ENCODE data around the gene CHCHD10.
"Not testable (repeated sequence)": the region's sequence is repeated elsewhere in the genome, so short reads cannot be mapped to it uniquely, and the experiment has no call there.

Gene CHCHD10

DNA sequence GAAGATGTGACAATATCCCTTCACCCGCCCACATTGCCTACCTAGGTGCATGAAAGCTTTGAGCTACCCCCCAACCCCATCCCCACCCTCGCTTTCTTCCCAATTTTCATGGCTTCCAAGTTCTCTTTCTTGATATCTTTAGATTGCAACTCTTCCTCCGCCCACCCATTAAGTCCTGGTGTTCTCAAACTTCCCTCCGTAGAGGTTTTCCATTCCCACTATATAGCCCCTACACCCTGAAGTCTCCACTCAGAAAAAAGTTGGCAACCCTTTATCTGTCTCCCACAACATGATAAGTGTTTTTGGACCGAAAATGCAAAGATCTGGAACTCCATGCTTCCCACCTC lies 17.4 kb downstream of the CHCHD10 start:
- no peak for DNase-seq (ENCODE audit: low read depth in 2 of 2)

DNA sequence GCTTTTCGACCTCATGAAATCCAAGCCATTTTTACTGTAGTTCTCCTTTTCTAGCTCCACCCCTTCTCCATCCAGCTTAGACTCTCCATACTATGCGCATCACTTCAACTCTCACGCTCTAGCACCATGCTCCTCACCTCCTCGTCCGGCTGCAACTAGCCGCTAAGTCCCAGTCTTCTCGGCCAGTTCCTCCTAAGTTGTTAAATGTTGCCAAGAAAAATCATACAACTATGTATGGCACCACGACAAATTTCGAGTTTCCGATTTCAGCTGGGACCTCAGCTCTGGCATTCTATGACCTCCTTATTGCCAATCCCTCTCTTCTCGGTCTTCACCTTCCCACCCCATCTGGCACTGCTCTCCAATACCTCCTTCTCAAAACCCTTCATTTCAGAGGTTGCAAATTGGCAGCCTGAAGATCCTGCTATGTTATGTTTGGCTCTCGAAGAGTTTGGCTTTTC lies 17.9 kb downstream of the CHCHD10 start:
- no peak for DNase-seq (ENCODE audit: low read depth in 2 of 2)

DNA sequence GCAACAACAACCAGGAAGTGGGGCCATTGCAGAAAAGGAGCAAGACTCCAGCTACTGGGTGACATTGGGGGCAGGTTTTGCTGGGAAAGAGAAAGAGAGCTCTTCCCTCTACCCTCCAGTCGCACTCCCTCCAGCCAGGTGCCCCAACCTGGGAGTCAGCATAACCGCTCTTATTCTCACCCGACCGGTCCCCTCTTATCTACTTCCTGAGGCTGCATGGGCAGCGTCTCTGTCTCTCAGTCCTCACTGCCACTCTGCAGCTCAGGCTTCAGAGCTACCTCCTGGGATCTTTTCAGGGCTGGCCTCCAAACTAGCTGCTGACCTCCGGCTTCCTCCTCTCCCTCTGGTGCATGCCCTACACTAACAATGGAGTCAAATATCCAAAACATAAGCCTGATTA lies 22.0 kb downstream of the CHCHD10 start:
- no peak for DNase-seq (ENCODE audit: low read depth in 2 of 2)

DNA sequence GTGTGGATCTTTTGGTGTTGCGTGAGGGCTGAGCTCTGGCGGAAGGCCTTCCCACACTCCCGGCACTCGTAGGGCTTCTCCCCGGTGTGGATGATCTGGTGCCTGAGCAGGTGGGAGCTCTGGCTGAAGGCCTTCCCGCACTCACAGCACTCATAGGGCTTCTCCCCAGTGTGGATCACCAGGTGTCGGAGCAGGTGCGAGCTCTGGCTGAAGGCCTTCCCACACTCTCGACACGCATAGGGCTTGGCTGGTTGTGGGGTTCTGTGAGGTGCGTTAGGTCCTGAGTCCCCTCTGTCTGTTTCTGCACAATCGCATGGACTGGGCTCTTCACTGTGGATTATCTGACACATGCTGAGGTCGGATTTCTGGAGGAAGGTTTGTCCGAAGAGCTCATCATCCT lies 23.3 kb downstream of the CHCHD10 start:
- no peak for DNase-seq (ENCODE audit: low read depth in 2 of 2)

DNA sequence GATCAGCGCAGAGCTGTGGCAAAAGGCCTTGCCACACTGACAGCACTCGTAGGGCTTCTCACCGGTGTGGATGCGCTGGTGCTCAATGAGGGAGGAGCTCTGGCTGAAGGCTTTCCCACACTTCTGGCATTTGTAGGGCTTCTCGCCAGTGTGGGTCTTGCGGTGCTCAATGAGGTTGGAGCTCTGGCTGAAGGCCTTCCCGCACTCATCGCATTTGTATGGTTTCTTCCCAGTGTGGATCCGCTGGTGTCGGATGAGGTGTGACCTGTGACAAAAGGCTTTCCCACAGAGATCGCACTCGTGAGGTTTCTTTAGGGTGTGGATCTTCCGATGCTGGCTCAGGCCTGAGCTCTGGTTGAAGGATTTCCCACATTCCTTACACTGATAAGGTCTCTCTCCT lies 23.8 kb downstream of the CHCHD10 start:
- DNase-seq (ENCODE audit: low read depth in 2 of 2), result no peak

DNA sequence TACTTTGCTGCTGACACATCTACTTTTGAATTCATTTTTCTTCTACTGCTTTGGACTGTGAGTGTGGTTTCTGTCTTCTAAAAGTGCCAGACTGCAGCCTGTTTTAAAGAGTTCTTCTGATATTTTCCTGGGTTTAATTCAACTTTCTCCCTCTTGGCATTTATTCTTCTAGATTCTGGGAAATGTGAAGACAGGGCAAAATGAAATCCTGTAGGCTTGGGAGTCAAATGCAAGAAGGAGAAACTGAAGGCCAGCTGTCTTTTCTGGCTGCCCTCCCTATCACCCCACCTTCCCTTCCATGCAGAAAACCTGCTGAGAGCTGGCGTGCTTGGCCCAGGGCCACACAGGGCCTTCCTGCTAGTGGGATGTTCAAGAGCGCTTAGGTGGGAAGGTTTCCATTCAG lies 24.5 kb downstream of the CHCHD10 start:
- no peak for DNase-seq (ENCODE audit: low read depth in 2 of 2)

DNA sequence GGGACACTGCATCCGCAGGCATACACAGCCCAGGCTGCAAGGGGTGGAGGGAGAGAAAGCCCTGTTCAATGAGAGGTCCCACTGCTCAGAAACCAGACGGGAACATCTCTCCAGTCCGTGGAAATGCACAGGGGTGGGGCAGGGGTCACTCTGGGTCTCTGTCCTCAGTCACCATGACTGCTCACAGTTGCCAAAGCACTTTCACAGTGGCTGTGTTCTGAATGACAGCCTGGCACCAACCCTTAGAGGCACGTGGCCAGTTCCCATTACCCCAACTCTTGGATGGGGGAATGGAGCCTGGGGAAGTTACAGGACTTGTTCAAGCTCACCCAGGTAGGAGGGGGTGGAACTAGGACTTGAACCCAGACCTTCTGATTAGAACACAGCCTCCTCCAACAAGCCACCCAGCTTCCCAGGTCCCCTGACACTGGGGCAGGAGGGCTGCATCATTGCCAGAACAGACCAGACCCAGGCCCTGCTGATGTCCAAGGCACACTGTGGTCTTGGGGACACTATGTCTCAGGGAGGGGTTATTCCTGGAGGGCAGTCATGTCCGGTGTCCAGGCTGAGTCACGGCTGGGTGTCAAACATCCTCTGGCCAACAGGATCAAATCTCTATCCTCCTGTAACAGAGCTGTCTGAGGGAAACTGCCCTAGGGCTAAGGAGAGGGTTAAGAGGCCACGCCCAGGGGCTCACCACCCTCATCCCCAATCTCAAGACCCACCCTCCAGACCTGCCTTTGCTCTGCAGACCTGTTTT lies 25.1 kb downstream of the CHCHD10 start:
- no peak for DNase-seq (ENCODE audit: low read depth in 2 of 2)

DNA sequence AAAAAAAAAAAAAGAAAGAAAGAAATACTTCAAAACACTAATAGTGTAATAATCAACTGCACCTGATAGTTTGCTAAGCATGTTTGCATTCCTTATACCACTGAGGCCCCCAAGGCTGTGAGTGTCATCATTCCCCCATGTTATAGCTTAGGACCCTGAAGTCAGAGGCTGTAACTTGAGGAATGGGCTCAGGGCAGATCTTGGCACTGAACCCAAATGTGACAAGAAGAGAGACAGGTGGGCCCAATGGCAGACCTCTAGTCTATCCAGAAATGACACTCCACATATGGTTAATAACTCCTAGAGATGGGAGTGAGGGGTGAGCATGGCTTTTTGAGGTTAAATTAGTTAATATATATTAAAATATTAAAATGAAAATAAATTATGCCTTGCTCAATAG lies 30.1 kb downstream of the CHCHD10 start:
- DNase-seq (ENCODE audit: low read depth in 2 of 2), result no peak

DNA sequence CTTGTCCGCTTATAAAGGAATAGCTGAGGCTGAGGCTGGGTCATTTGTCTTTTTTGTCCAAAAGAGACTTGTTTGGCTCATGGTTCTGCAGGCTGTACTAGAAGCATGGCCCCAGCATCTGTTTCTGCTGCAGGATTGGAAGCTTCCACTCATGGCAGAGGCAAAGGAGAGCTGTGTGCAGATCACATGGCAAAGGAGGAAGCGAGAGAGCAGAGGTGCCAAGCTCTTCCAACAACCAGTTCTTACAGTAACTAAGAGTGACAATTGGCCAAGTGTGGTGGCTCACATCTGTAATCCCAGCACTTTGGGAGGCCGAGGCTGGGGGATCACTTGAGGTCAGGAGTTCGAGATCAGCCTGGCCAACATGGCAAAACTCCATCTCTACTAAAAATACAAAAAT lies 39.7 kb downstream of the CHCHD10 start:
- not testable (repeated sequence) for DNase-seq (ENCODE audit: low read depth in 2 of 2)

DNA sequence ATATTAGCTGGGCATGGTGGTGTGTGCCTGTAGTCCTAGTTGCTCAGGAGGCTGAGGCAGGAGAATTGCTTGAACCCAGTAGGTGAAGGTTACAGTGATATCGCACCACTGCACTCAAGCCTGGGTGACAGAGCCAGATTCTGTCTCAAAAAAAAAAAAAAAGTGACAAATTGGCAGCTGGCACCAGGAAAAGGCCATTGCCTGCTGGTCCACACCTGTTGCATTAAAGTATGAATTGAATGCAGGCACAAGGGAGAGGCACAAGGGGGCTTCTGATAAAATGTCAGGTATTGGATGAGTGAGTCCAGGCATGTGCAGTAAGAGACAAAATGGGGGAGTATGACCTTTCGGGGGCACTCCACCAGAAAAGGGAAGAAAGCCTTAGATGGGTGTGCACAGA lies 45.0 kb downstream of the CHCHD10 start:
- no peak for DNase-seq (ENCODE audit: low read depth in 2 of 2)

DNA sequence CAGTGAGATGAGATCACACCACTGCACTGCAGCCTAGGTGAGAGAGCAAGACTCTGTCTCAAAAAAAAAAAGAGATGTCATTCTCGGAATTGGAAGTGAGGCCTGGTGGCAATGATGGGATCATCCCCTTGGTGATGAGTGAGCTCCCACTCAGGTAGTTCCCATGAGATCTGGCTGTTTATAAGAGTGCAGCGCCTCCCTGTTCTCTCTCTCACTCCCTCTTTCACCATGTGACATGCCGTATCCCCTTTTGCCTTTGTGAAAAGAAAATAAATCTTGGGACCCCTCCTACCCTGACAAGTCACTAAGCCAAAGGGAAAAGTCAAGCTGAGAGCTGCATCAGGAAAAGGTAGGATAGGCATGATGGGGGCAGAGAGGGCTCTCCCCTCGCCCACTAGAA lies 45.6 kb downstream of the CHCHD10 start:
- DNase-seq (ENCODE audit: low read depth in 2 of 2), result no peak

DNA sequence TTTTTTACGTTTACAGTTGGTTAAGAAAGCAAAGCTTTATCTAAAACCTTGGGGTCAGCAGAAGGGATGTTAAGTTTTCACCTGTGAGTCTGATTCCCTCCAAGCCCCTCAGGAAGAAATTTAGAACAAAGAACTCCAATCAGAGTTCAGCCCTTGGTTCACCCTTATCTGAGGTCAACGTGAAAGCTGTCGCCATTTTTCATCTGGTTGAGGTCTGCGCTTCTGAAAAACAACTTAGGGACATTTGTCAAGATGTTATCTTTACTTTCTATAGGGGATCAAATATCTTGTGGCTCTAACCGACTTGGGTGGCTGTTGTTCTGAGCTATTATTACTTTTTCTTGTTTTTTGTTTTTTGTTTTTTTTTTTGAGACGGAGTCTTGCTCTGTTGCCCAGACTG lies 46.9 kb downstream of the CHCHD10 start:
- no peak for DNase-seq (ENCODE audit: low read depth in 2 of 2)

DNA sequence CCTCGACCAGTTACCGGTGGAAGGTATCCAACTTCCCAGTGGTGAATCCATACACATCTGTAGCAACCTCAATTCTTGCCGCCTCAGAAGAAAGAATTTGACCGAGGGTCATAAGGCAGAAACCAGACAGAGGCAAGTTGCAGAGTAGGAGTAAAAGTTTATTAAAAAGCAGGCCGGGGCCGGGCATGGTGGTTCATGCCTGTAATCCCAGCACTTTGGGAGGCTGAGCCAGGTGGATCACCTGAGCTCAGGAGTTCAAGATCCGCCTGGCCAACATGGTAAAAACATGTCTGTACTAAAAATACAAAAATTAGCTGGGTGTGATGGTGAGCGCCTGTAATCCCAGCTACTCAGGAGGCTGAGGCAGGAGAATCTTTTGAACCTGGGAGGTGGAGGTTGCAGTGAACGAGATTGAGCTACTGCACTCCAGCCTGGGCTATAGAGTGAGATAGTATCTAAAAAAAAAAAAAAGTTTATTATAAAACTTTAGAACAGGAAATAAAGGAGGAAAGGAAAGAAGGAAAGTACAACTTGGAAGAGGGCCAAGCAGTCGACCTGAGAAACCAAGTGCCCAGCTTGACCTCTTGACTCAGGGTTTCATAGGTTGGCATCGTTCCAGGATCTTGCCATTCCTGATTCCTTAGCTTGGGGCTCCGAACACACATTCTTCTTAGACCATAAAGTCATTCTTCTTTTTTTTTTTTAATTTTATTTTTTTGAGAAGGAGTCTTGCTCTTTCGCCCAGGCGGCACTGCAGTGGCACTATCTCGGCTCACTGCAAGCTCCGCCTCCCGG lies 49.2 kb downstream of the CHCHD10 start:
- no peak for DNase-seq (ENCODE audit: low read depth in 2 of 2)

DNA sequence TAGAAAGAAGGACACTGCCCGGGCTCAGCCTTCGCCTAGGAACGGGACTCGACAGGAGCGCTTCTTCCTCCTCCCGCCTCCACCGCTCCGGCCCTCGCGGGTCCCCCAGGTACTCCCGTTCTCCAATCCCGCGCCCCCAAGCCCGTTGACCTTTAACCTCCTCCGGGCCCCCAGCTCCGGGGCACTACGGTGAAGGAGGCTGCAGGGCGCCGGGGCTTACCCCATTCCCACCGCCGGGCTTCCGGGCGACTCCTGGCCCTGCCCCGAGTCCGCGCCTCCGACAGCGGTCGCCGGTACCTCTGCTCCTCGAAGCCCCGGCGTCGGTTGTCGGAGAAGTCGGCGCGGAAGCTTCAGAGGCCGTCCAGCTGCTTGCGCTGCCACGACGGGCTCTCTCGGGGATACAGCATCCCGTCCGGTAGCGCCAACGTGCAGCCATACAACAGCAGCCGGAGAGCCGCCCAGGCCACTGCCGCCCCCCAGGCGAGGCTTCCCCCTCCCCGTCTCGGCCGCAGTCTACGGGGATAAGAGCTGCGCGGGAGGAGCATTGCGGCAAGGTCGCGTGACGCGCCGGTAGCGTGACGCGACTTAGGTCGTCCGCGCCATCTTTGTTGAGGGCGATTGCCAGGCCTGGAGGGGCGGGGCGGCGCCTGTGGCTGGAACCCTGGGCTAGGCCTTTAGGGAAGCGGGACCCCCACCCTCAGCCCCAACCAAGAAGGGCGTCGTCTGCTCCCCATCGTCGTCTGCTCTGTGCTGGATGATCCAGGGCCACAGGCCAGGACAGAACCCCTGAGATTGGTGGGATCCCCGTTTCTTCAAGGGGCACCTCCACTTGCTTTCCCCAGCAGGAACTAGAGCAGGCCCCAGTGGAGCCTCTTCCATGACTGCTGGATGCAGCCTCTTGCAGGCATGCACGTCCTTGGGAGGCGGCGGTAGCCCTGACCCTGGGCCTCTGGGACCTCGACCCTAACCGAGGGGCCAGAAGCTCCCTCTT lies 50.7 kb downstream of the CHCHD10 start:
- DNase-seq (ENCODE audit: low read depth in 2 of 2), result peak; percentile 68 to 74
